Ishikawa (cell line): ENCODE data around the gene USP17L28.
"Not testable (repeated sequence)": the region's sequence is repeated elsewhere in the genome, so short reads cannot be mapped to it uniquely, and the experiment has no call there.

Source experiments
- CEBPB ChIP-seq: IDR thresholded peaks from 2 replicates; pipeline ENCODE4 v1.6.1; 2012
- EGR1 ChIP-seq: IDR thresholded peaks from 2 replicates; pipeline ENCODE4 v1.6.1; 2012
- EP300 ChIP-seq: IDR thresholded peaks from 2 replicates; pipeline ENCODE4 v1.6.1; 2012; ENCODE audit warnings: borderline replicate concordance
- FOXM1 ChIP-seq: IDR thresholded peaks from 2 replicates; pipeline ENCODE4 v1.6.1; 2012; ENCODE audit warnings: low read depth, borderline replicate concordance
- NFIC ChIP-seq: IDR thresholded peaks from 2 replicates; pipeline ENCODE4 v1.6.1; 2012
- RAD21 ChIP-seq: IDR thresholded peaks from 2 replicates; pipeline ENCODE4 v1.6.1; 2012; ENCODE audit warnings: low read depth
- TAF1 ChIP-seq: IDR thresholded peaks from 2 replicates; pipeline ENCODE4 v1.6.1; 2012; ENCODE audit warnings: low read depth, mild to moderate bottlenecking
- TCF12 ChIP-seq: IDR thresholded peaks from 2 replicates; pipeline ENCODE4 v1.6.1; 2012; ENCODE audit warnings: low read depth
- TEAD4 ChIP-seq: IDR thresholded peaks from 2 replicates; pipeline ENCODE4 v1.6.1; 2012
- YY1 ChIP-seq: IDR thresholded peaks from 2 replicates; pipeline ENCODE4 v1.6.1; 2012; ENCODE audit warnings: low read depth
- TF ChIP-seq, protein P1 (sequence below): IDR thresholded peaks from 2 replicates; pipeline ENCODE4 v1.6.1; 2012
- TF ChIP-seq, protein P2 (sequence below): IDR thresholded peaks from 2 replicates; pipeline ENCODE4 v1.6.1; 2012; ENCODE audit warnings: low read depth, mild to moderate bottlenecking
- TF ChIP-seq, protein P3 (sequence below): IDR thresholded peaks from 2 replicates; pipeline ENCODE4 v1.6.1; 2012

USP17L28 gene, protein sequence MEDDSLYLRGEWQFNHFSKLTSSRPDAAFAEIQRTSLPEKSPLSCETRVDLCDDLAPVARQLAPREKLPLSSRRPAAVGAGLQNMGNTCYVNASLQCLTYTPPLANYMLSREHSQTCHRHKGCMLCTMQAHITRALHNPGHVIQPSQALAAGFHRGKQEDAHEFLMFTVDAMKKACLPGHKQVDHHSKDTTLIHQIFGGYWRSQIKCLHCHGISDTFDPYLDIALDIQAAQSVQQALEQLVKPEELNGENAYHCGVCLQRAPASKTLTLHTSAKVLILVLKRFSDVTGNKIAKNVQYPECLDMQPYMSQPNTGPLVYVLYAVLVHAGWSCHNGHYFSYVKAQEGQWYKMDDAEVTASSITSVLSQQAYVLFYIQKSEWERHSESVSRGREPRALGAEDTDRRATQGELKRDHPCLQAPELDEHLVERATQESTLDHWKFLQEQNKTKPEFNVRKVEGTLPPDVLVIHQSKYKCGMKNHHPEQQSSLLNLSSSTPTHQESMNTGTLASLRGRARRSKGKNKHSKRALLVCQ

GRCh38 chr4:9348593-9348992, at the start of gene USP17L28:
TSS of gene USP17L28 (plus strand) at chr4:9348893. CDS start at chr4:9348893, 0 bp downstream.
- not testable (repeated sequence) for TF ChIP-seq EP300, NFIC
- TF ChIP-seq, protein P1, sequence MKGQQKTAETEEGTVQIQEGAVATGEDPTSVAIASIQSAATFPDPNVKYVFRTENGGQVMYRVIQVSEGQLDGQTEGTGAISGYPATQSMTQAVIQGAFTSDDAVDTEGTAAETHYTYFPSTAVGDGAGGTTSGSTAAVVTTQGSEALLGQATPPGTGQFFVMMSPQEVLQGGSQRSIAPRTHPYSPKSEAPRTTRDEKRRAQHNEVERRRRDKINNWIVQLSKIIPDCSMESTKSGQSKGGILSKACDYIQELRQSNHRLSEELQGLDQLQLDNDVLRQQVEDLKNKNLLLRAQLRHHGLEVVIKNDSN = not testable (repeated sequence)

DNA sequence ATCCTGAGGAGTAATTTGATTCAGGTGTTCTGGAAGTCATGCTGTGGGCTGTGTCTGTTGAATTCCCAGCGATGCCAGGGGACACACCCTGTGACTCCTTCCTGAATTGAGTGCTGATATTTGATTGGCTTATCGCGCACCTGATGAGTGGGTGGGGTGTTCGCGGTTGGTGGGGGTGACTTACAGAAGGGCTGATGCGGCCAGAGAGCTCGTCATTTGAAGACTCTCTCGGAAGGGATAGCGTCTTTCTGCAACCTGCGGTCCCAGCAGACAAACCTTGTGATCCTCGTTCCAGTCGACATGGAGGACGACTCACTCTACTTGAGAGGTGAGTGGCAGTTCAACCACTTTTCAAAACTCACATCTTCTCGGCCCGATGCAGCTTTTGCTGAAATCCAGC, 23.8 kb upstream of the USP17L28 start, which contains the start of gene USP17L24:
USP17L24 (plus strand) TSS at position 301 of the 400 bp plus-strand sequence; CDS start at position 301, 0 bp downstream.
- not testable (repeated sequence) for TF ChIP-seq CEBPB, EP300, EGR1

DNA sequence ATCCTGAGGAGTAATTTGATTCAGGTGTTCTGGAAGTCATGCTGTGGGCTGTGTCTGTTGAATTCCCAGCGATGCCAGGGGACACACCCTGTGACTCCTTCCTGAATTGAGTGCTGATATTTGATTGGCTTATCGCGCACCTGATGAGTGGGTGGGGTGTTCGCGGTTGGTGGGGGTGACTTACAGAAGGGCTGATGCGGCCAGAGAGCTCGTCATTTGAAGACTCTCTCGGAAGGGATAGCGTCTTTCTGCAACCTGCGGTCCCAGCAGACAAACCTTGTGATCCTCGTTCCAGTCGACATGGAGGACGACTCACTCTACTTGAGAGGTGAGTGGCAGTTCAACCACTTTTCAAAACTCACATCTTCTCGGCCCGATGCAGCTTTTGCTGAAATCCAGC, 19.1 kb upstream of the USP17L28 start, which contains the start of gene USP17L25:
USP17L25 (plus strand) TSS at position 301 of the 400 bp plus-strand sequence; CDS start at position 301, 0 bp downstream.
- TF ChIP-seq, protein P2, sequence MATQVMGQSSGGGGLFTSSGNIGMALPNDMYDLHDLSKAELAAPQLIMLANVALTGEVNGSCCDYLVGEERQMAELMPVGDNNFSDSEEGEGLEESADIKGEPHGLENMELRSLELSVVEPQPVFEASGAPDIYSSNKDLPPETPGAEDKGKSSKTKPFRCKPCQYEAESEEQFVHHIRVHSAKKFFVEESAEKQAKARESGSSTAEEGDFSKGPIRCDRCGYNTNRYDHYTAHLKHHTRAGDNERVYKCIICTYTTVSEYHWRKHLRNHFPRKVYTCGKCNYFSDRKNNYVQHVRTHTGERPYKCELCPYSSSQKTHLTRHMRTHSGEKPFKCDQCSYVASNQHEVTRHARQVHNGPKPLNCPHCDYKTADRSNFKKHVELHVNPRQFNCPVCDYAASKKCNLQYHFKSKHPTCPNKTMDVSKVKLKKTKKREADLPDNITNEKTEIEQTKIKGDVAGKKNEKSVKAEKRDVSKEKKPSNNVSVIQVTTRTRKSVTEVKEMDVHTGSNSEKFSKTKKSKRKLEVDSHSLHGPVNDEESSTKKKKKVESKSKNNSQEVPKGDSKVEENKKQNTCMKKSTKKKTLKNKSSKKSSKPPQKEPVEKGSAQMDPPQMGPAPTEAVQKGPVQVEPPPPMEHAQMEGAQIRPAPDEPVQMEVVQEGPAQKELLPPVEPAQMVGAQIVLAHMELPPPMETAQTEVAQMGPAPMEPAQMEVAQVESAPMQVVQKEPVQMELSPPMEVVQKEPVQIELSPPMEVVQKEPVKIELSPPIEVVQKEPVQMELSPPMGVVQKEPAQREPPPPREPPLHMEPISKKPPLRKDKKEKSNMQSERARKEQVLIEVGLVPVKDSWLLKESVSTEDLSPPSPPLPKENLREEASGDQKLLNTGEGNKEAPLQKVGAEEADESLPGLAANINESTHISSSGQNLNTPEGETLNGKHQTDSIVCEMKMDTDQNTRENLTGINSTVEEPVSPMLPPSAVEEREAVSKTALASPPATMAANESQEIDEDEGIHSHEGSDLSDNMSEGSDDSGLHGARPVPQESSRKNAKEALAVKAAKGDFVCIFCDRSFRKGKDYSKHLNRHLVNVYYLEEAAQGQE = not testable (repeated sequence)
- TF ChIP-seq TEAD4 = not testable (repeated sequence)
- TF ChIP-seq, protein P3, sequence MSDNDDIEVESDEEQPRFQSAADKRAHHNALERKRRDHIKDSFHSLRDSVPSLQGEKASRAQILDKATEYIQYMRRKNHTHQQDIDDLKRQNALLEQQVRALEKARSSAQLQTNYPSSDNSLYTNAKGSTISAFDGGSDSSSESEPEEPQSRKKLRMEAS = not testable (repeated sequence)

- TF ChIP-seq FOXM1, TCF12: not testable (repeated sequence)
- TF ChIP-seq, protein P2 = not testable (repeated sequence)
These were observed 14.3 kb upstream of the USP17L28 start, which contains the start of gene USP17L26 for GRCh38 chr4:9334358-9334757. TSS of gene USP17L26 (plus strand) at chr4:9334658. CDS start at chr4:9334658, 0 bp downstream.

- TF ChIP-seq YY1, RAD21, FOXM1: not testable (repeated sequence)
These were observed 9.6 kb upstream of the USP17L28 start, which contains the start of gene USP17L5 for GRCh38 chr4:9339103-9339502. TSS of gene USP17L5 (plus strand) at chr4:9339403. CDS start at chr4:9339403, 0 bp downstream.

DNA sequence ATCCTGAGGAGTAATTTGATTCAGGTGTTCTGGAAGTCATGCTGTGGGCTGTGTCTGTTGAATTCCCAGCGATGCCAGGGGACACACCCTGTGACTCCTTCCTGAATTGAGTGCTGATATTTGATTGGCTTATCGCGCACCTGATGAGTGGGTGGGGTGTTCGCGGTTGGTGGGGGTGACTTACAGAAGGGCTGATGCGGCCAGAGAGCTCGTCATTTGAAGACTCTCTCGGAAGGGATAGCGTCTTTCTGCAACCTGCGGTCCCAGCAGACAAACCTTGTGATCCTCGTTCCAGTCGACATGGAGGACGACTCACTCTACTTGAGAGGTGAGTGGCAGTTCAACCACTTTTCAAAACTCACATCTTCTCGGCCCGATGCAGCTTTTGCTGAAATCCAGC, 4.8 kb upstream of the USP17L28 start, which contains the start of gene USP17L27:
USP17L27 (plus strand) TSS at position 301 of the 400 bp plus-strand sequence; CDS start at position 301, 0 bp downstream.
- not testable (repeated sequence) for TF ChIP-seq RAD21, TEAD4, YY1

DNA sequence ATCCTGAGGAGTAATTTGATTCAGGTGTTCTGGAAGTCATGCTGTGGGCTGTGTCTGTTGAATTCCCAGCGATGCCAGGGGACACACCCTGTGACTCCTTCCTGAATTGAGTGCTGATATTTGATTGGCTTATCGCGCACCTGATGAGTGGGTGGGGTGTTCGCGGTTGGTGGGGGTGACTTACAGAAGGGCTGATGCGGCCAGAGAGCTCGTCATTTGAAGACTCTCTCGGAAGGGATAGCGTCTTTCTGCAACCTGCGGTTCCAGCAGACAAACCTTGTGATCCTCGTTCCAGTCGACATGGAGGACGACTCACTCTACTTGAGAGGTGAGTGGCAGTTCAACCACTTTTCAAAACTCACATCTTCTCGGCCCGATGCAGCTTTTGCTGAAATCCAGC, 4.6 kb downstream of the USP17L28 start, which contains the start of gene USP17L29:
USP17L29 (plus strand) TSS at position 301 of the 400 bp plus-strand sequence; CDS start at position 301, 0 bp downstream.
- TF ChIP-seq TEAD4, FOXM1, TAF1: not testable (repeated sequence)

DNA sequence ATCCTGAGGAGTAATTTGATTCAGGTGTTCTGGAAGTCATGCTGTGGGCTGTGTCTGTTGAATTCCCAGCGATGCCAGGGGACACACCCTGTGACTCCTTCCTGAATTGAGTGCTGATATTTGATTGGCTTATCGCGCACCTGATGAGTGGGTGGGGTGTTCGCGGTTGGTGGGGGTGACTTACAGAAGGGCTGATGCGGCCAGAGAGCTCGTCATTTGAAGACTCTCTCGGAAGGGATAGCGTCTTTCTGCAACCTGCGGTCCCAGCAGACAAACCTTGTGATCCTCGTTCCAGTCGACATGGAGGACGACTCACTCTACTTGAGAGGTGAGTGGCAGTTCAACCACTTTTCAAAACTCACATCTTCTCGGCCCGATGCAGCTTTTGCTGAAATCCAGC, 14.1 kb downstream of the USP17L28 start, which contains the start of gene USP17L30:
USP17L30 (plus strand) TSS at position 301 of the 400 bp plus-strand sequence; CDS start at position 301, 0 bp downstream.
- not testable (repeated sequence) for TF ChIP-seq TEAD4, CEBPB
- TF ChIP-seq, protein P1 = not testable (repeated sequence)
